WTC11 (cell line): ENCODE data around the gene GSC2. TPM values are rescaled to one million over a fixed set of nuclear protein-coding genes. Genes with fewer than 3 reads are reported as not detected.

ENCODE experiments used
- ATAC-seq: fragments of 200-7000 bp; cut with Tn5 transposase; 2 replicates; pipeline ENCODE4 v1.10.0; 2021; ENCODE audit warnings: mild to moderate bottlenecking, moderate library complexity
- CTCF ChIA-PET: fragments of 300-600 bp; sonication (Branson Sonifier 250); formaldehyde crosslinking; loops from one replicate; lab custom pipeline; 2021; ENCODE audit warnings: antibody characterized with exemption; lab: Charles Lee
- POLR2A ChIA-PET: fragments of 350-600 bp; sonication (Branson Sonifier 250); formaldehyde crosslinking; loops from one replicate; lab custom pipeline; 2021; ENCODE audit warnings: antibody characterized with exemption; lab: Charles Lee
- DNase-seq: peaks from one replicate; pipeline ENCODE4 v3.0.0; 2021; ENCODE audit warnings: low spot score
- H3K27ac Mint-ChIP-seq: 2 replicates; pipeline ENCODE4 v1.8.0; 2021; ENCODE audit warnings: mixed read lengths
- H3K27me3 Mint-ChIP-seq: 2 replicates; pipeline ENCODE4 v1.8.0; 2021; ENCODE audit warnings: low read depth, mild to moderate bottlenecking, moderate library complexity, mixed read lengths
- H3K36me3 Mint-ChIP-seq: 2 replicates; pipeline ENCODE4 v1.8.0; 2021; ENCODE audit warnings: mixed read lengths
- H3K4me1 Mint-ChIP-seq: 2 replicates; pipeline ENCODE4 v1.8.0; 2022; ENCODE audit warnings: mixed read lengths
- H3K4me3 Mint-ChIP-seq: 2 replicates; pipeline ENCODE4 v1.8.0; 2021; ENCODE audit warnings: mild to moderate bottlenecking, moderate library complexity, mixed read lengths
- H3K9me3 Mint-ChIP-seq: 2 replicates; pipeline ENCODE4 v1.8.0; 2021; ENCODE audit warnings: mixed read lengths
- ATF1 ChIP-seq: sonication (generic); formaldehyde crosslinking; IDR thresholded peaks from 2 replicates; pipeline ENCODE4 v1.8.1; 2023; ENCODE audit warnings: mild to moderate bottlenecking, moderate library complexity, missing genetic modification reagents
- CBFB ChIP-seq: sonication (generic); formaldehyde crosslinking; IDR thresholded peaks from 2 replicates; pipeline ENCODE4 v1.8.1; 2022; ENCODE audit warnings: mild to moderate bottlenecking, low read depth, missing genetic modification reagents
- CREM ChIP-seq: sonication (generic); formaldehyde crosslinking; IDR thresholded peaks from 2 replicates; pipeline ENCODE4 v1.8.1; 2022; ENCODE audit warnings: mild to moderate bottlenecking, missing genetic modification reagents, moderate library complexity
- EMX1 ChIP-seq: fragments of 250-450 bp; sonication (Bioruptor Pico); IDR thresholded peaks from 2 replicates; pipeline ENCODE4 v1.8.0; 2021; ENCODE audit warnings: mild to moderate bottlenecking
- ESRRA ChIP-seq: sonication (generic); formaldehyde crosslinking; IDR thresholded peaks from 2 replicates; pipeline ENCODE4 v1.8.1; 2022; ENCODE audit warnings: mild to moderate bottlenecking, missing genetic modification reagents, borderline replicate concordance
- FOXP1 ChIP-seq: sonication (generic); formaldehyde crosslinking; IDR thresholded peaks from 2 replicates; pipeline ENCODE4 v1.8.0; 2022; ENCODE audit warnings: missing genetic modification reagents, mild to moderate bottlenecking, moderate library complexity, borderline replicate concordance
- HMGA2 ChIP-seq: fragments of 250-450 bp; sonication (Bioruptor Pico); IDR thresholded peaks from 2 replicates; pipeline ENCODE4 v1.4.0; 2021; ENCODE audit warnings: mild to moderate bottlenecking, moderate library complexity
- JAZF1 ChIP-seq: fragments of 250-450 bp; sonication (Bioruptor Pico); IDR thresholded peaks from 2 replicates; pipeline ENCODE4 v1.9.0; 2021; ENCODE audit warnings: moderate library complexity, mild to moderate bottlenecking, inconsistent platforms
- RELA ChIP-seq: sonication (generic); formaldehyde crosslinking; IDR thresholded peaks from 2 replicates; pipeline ENCODE4 v1.8.1; 2022; ENCODE audit warnings: missing genetic modification reagents, mild to moderate bottlenecking, borderline replicate concordance
- ZBTB21 ChIP-seq: sonication (generic); formaldehyde crosslinking; IDR thresholded peaks from 2 replicates; pipeline ENCODE4 v1.8.1; 2023; ENCODE audit warnings: mild to moderate bottlenecking, missing genetic modification reagents, borderline replicate concordance
- ZNF317 ChIP-seq: sonication (generic); formaldehyde crosslinking; IDR thresholded peaks from 2 replicates; pipeline ENCODE4 v1.8.1; 2023; ENCODE audit warnings: low read depth, mild to moderate bottlenecking, moderate library complexity, missing genetic modification reagents, borderline replicate concordance
- ZNF671 ChIP-seq: fragments of 250-450 bp; sonication (Bioruptor Pico); IDR thresholded peaks from 2 replicates; pipeline ENCODE4 v1.8.0; 2021; ENCODE audit warnings: mild to moderate bottlenecking
- total RNA-seq: library from RNA; stranded (reverse); gene quantifications from 3 replicates; pipeline ENCODE4 v1.2.3, GENCODE V29; 2021
- TF ChIP-seq, protein P1 (sequence below): sonication (generic); formaldehyde crosslinking; IDR thresholded peaks from 2 replicates; pipeline ENCODE4 v1.8.0; 2022; ENCODE audit warnings: missing genetic modification reagents
- TF ChIP-seq, protein P2 (sequence below): fragments of 250-450 bp; sonication (Bioruptor Pico); IDR thresholded peaks from 2 replicates; pipeline ENCODE4 v1.9.0; 2021; ENCODE audit warnings: moderate library complexity, mild to moderate bottlenecking, inconsistent platforms, borderline replicate concordance
- TF ChIP-seq, protein P3 (sequence below): fragments of 250-450 bp; sonication (Bioruptor Pico); IDR thresholded peaks from 2 replicates; pipeline ENCODE4 v2.1.2; 2022; ENCODE audit warnings: mild to moderate bottlenecking, moderate library complexity
- TF ChIP-seq, protein P4 (sequence below): fragments of 250-450 bp; sonication (Bioruptor Pico); conservative IDR thresholded peaks from 2 replicates; pipeline ENCODE4 v1.9.0; 2021; ENCODE audit warnings: mild to moderate bottlenecking
- TF ChIP-seq, protein P5 (sequence below): sonication (generic); formaldehyde crosslinking; IDR thresholded peaks from 2 replicates; pipeline ENCODE4 v1.8.0; 2022; ENCODE audit warnings: mild to moderate bottlenecking, missing genetic modification reagents

The GSC2 gene
- total RNA-seq, 1 experiment from 2014 or later: 0.68 TPM

DNA sequence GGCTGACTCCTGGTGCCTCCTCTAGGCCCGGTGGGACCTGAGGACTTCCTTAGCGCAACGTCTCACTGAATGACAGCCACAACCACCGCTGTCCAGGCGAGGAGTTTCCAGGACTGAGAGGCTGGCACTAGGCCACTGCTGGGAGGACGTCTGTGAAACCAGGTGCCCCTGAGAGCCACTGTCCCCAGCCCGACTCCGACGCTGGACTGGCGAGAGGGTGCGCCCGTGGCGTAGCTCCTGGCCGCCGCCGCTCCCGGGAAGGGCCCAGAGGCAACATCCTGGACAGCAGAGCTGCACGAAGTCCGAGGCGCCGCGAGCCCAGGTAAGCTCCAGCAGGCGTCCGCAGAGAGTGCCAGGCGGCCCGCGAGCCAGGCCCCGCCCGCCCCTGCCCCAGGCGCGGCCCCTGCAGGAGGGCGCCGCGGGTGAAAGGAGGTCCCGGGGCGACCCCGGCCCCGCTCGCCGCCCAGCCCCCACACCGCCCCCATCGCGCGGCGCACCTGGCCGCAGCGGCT, 28.4 kb downstream of the GSC2 start:
- ATAC-seq: peak; percentile 4
- peaks cover 30% of the 10 kb centered on the region for H3K4me1 Mint-ChIP-seq
- POLR2A ChIA-PET: interaction anchor here (0.5 to 1.5 kb wide), 5 partner anchors 12 to 1333 kb away, joined by 3 to 8 read pairs (median 6); partner anchors contain the start of genes ESS2 and SLC25A1
- DNase-seq: peak; percentile 49
- H3K9me3 Mint-ChIP-seq: no peaks in the 10 kb centered on the region
- no peaks in the 10 kb centered on the region; the same call in 1 of the 2 replicates for H3K27me3 Mint-ChIP-seq
- H3K27ac Mint-ChIP-seq: no peak overlapping the region
- peak overlapping the region; percentile 81 for H3K4me3 Mint-ChIP-seq
- CTCF ChIA-PET: interaction anchor here (0.6 to 2.5 kb wide), 6 partner anchors 11 to 213 kb away, joined by 3 to 17 read pairs (median 8); partner anchors contain the start of genes ESS2 and SLC25A1
- H3K36me3 Mint-ChIP-seq: no peaks in the 10 kb centered on the region
- TF ChIP-seq CREM (CRISPR knock-in tag) (0 out of 2 replicates have a peak, but pooled peaks have one; percentile 50), FOXP1 (CRISPR knock-in tag) (0 out of 2 replicates have a peak, but pooled peaks have one; percentile 9), ATF1 (CRISPR knock-in tag) (0 out of 2 replicates have a peak, but pooled peaks have one; percentile 33), ZBTB21 (CRISPR knock-in tag) (no peak), ESRRA (CRISPR knock-in tag) (0 out of 2 replicates have a peak, but pooled peaks have one; percentile 49)
- TF ChIP-seq, protein P1, sequence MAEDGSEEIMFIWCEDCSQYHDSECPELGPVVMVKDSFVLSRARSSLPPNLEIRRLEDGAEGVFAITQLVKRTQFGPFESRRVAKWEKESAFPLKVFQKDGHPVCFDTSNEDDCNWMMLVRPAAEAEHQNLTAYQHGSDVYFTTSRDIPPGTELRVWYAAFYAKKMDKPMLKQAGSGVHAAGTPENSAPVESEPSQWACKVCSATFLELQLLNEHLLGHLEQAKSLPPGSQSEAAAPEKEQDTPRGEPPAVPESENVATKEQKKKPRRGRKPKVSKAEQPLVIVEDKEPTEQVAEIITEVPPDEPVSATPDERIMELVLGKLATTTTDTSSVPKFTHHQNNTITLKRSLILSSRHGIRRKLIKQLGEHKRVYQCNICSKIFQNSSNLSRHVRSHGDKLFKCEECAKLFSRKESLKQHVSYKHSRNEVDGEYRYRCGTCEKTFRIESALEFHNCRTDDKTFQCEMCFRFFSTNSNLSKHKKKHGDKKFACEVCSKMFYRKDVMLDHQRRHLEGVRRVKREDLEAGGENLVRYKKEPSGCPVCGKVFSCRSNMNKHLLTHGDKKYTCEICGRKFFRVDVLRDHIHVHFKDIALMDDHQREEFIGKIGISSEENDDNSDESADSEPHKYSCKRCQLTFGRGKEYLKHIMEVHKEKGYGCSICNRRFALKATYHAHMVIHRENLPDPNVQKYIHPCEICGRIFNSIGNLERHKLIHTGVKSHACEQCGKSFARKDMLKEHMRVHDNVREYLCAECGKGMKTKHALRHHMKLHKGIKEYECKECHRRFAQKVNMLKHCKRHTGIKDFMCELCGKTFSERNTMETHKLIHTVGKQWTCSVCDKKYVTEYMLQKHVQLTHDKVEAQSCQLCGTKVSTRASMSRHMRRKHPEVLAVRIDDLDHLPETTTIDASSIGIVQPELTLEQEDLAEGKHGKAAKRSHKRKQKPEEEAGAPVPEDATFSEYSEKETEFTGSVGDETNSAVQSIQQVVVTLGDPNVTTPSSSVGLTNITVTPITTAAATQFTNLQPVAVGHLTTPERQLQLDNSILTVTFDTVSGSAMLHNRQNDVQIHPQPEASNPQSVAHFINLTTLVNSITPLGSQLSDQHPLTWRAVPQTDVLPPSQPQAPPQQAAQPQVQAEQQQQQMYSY: no peak

DNA sequence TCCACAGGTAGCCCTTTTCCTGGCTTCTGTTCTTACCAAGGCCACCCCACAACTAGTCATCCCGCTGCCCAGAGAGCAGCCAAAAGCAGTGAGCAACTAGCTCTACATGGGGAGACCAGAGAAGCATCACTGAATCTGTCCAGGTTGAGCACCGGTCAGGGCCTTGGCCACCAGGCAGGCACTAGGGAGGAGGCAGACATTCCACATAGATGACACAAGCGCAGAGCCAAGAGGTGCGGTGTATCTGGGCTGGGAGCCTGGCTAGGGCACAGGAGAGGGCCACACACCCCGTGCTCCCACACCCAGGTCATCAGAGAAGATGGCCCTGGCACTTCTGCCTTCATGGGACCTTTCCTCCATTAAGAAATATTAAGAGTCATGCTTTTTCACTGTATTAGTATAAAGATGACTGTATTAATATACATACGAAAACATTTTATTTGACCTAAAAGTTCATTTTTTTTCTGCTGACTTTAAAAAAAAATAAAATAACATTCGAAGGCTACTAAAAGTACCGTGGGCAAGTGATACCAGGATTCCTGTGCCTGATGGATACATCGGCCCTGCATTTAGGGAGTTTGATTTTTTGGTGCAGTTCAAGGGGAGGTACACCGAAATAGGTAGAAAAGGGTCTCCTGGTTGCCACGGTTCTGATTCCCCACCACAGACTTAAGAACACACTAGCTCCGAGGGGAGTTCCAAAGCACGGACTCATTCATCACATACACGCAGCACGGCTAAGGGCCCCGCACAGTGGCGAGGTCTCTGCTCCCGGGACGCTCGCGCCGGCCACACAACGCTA, 29.1 kb downstream of the GSC2 start:
- ChIA-PET CTCF (interaction anchor here (1.4 to 2.5 kb wide), 4 partner anchors 10 to 47 kb away, joined by 5 to 17 read pairs (median 11); partner anchors contain the start of gene ESS2), POLR2A (interaction anchor here (0.5 to 1.5 kb wide), 4 partner anchors 23 to 1333 kb away, joined by 3 to 8 read pairs (median 7); partner anchors contain the start of genes ESS2 and SLC25A1)
- no peak for DNase-seq
- TF ChIP-seq CBFB (CRISPR knock-in tag) (no peak), ZNF671 (no peak), RELA (CRISPR knock-in tag) (no peak), CREM (CRISPR knock-in tag) (no peak), HMGA2 (no peak), EMX1 (CRISPR knock-in tag) (no peak), JAZF1 (CRISPR knock-in tag) (no peak), ZNF317 (CRISPR knock-in tag) (no peak)
- TF ChIP-seq, protein P2, sequence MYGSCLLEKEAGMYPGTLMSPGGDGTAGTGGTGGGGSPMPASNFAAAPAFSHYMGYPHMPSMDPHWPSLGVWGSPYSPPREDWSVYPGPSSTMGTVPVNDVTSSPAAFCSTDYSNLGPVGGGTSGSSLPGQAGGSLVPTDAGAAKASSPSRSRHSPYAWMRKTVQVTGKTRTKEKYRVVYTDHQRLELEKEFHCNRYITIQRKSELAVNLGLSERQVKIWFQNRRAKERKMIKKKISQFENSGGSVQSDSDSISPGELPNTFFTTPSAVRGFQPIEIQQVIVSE (CRISPR knock-in tag): no peak
- TF ChIP-seq, protein P3, sequence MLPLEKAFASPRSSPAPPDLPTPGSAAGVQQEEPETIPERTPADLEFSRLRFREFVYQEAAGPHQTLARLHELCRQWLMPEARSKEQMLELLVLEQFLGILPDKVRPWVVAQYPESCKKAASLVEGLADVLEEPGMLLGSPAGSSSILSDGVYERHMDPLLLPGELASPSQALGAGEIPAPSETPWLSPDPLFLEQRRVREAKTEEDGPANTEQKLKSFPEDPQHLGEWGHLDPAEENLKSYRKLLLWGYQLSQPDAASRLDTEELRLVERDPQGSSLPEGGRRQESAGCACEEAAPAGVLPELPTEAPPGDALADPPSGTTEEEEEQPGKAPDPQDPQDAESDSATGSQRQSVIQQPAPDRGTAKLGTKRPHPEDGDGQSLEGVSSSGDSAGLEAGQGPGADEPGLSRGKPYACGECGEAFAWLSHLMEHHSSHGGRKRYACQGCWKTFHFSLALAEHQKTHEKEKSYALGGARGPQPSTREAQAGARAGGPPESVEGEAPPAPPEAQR (CRISPR knock-in tag): no peak
- TF ChIP-seq, protein P4, sequence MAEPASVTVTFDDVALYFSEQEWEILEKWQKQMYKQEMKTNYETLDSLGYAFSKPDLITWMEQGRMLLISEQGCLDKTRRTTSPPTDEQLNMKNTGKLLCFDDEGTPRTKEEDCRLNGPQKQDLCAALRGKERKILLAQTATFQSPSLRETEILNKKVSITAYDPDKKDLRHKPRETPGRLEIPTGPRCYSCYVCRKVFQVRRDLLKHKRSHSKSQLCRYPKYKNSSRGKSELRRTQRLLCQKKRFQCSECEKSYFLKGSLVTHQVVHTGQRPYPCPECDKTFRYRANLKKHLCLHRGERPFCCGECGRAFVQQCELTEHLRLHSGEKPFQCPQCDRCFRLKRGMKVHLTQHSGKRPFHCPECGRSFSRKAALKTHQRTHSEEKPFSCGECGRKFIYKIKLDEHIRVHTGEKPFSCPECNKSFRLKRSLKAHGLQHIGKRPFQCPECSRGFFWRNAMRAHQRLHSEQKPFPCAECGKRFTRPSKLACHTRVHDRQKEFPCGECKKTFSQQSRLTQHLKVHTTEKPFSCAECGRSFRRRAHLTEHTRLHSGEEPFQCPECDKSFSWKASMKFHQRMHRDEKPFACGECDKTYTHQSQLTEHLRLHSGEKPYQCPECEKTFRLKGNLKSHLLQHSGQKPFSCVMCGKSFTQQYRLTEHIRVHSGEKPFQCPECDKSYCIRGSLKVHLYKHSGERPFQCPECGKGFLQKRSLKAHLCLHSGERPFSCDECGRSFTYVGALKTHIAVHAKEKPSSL (CRISPR knock-in tag): no peak
- TF ChIP-seq, protein P1: no peak
- TF ChIP-seq, protein P5, sequence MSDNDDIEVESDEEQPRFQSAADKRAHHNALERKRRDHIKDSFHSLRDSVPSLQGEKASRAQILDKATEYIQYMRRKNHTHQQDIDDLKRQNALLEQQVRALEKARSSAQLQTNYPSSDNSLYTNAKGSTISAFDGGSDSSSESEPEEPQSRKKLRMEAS (CRISPR knock-in tag): no peak

More for the DNA sequence above, 29.1 kb downstream of the GSC2 start:
- Mint-ChIP-seq H3K9me3 (no peaks in the 10 kb centered on the region), H3K27ac (no peak overlapping the region), H3K4me3 (peak overlapping the region; percentile 81), H3K4me1 (peaks cover 32% of the 10 kb centered on the region), H3K27me3 (no peaks in the 10 kb centered on the region; the same call in 1 of the 2 replicates), H3K36me3 (no peaks in the 10 kb centered on the region)
- ATAC-seq: no peak
